Measurements from ENCODE around the gene NBEAL1.
A peak's percentile ranks its signal among the peaks of the same experiment; 100 is the strongest.
"Not testable (repeated sequence)": the region's sequence is repeated elsewhere in the genome, so short reads cannot be mapped to it uniquely, and the experiment has no call there.

Gene NBEAL1

GRCh38 chr2:203014456-203015199 lies at the start of gene NBEAL1:
NBEAL1 (plus strand) TSS chr2:203014875; CDS start chr2:203016385, 1,510 bp downstream.
- peak; percentile 90 for DNase-seq (ENCODE audit: low read depth, low spot score)

- DNase-seq (ENCODE audit: low read depth, low spot score): no peak
Measured at GRCh38 chr2:202965810-202966460, 48.7 kb upstream of the NBEAL1 start.

GRCh38 chr2:202969404-202969803 lies 45.3 kb upstream of the NBEAL1 start:
- DNase-seq (ENCODE audit: low read depth, low spot score): not testable (repeated sequence)

- DNase-seq (ENCODE audit: low read depth, low spot score): no peak
Measured at GRCh38 chr2:202976809-202977208, 37.9 kb upstream of the NBEAL1 start.

GRCh38 chr2:202982779-202983491 lies 31.7 kb upstream of the NBEAL1 start:
- DNase-seq (ENCODE audit: low read depth, low spot score): no peak

GRCh38 chr2:202989749-202990148 lies 24.9 kb upstream of the NBEAL1 start:
- DNase-seq (ENCODE audit: low read depth, low spot score): no peak

- no peak for DNase-seq (ENCODE audit: low read depth, low spot score)
Measured at GRCh38 chr2:202990501-202990900, 24.2 kb upstream of the NBEAL1 start.

GRCh38 chr2:202997113-202997512 lies 17.6 kb upstream of the NBEAL1 start:
- not testable (repeated sequence) for DNase-seq (ENCODE audit: low read depth, low spot score)

- no peak for DNase-seq (ENCODE audit: low read depth, low spot score)
Measured at GRCh38 chr2:203002054-203002821, 12.4 kb upstream of the NBEAL1 start.

- no peak for DNase-seq (ENCODE audit: low read depth, low spot score)
Measured at GRCh38 chr2:203003716-203004115, 11.0 kb upstream of the NBEAL1 start.

- no peak for DNase-seq (ENCODE audit: low read depth, low spot score)
Measured at GRCh38 chr2:203016716-203017115, 2.0 kb downstream of the NBEAL1 start.

- DNase-seq (ENCODE audit: low read depth, low spot score): no peak
Measured at GRCh38 chr2:203018181-203018580, 3.5 kb downstream of the NBEAL1 start.

- no peak for DNase-seq (ENCODE audit: low read depth, low spot score)
Measured at GRCh38 chr2:203019142-203019541, 4.5 kb downstream of the NBEAL1 start.

- DNase-seq (ENCODE audit: low read depth, low spot score): no peak
Measured at GRCh38 chr2:203021991-203022390, 7.3 kb downstream of the NBEAL1 start.

GRCh38 chr2:203022751-203023150 lies 8.1 kb downstream of the NBEAL1 start:
- DNase-seq (ENCODE audit: low read depth, low spot score): no peak

- no peak for DNase-seq (ENCODE audit: low read depth, low spot score)
Measured at GRCh38 chr2:203025592-203025991, 10.9 kb downstream of the NBEAL1 start.

- DNase-seq (ENCODE audit: low read depth, low spot score): no peak
Measured at GRCh38 chr2:203030545-203030944, 15.9 kb downstream of the NBEAL1 start.

GRCh38 chr2:203030991-203031390 lies 16.3 kb downstream of the NBEAL1 start:
- DNase-seq (ENCODE audit: low read depth, low spot score): no peak

- DNase-seq (ENCODE audit: low read depth, low spot score): no peak
Measured at GRCh38 chr2:203033395-203033794, 18.7 kb downstream of the NBEAL1 start.

GRCh38 chr2:203035879-203036470 lies 21.3 kb downstream of the NBEAL1 start:
- no peak for DNase-seq (ENCODE audit: low read depth, low spot score)

GRCh38 chr2:203037026-203037425 lies 22.4 kb downstream of the NBEAL1 start:
- no peak for DNase-seq (ENCODE audit: low read depth, low spot score)
